Smooth muscle cell (in vitro differentiated cells): ENCODE data around the gene GTPBP1. TPM values are rescaled to one million over a fixed set of nuclear protein-coding genes. Genes with fewer than 3 reads are reported as not detected.

ENCODE experiments used
- DNase-seq: peaks from one replicate; lab custom pipeline; 2025; ENCODE audit not compliant: unreplicated experiment; lab: John Stamatoyannopoulos, UW
- H2AFZ ChIP-seq: fragments of 200-600 bp; sonication (generic); 2 replicates; pipeline ENCODE4 v1.6.0; 2016; ENCODE audit warnings: antibody characterized with exemption, low read depth, mild to moderate bottlenecking
- H3F3A ChIP-seq: fragments of 200-600 bp; sonication (generic); 2 replicates; pipeline ENCODE4 v1.6.0; 2017; ENCODE audit warnings: antibody characterized with exemption, low read depth
- H3K27ac ChIP-seq: fragments of 200-600 bp; sonication (generic); 2 replicates; pipeline ENCODE4 v1.5.1; 2016; ENCODE audit warnings: low read depth, mild to moderate bottlenecking
- H3K27me3 ChIP-seq: fragments of 200-600 bp; sonication (generic); 2 replicates; pipeline ENCODE4 v1.6.1; 2016; ENCODE audit warnings: low read depth, mild to moderate bottlenecking
- H3K36me3 ChIP-seq: fragments of 200-600 bp; sonication (generic); 2 replicates; pipeline ENCODE4 v1.5.1; 2016; ENCODE audit warnings: low read depth
- H3K4me1 ChIP-seq: fragments of 200-600 bp; sonication (generic); 2 replicates; pipeline ENCODE4 v1.5.1; 2016; ENCODE audit warnings: low read depth
- H3K4me2 ChIP-seq: fragments of 200-600 bp; sonication (generic); 2 replicates; pipeline ENCODE4 v1.6.0; 2016; ENCODE audit warnings: mild to moderate bottlenecking
- H3K4me3 ChIP-seq: fragments of 200-600 bp; sonication (generic); 2 replicates; pipeline ENCODE4 v1.5.1; 2016; ENCODE audit warnings: mild to moderate bottlenecking
- H3K79me2 ChIP-seq: fragments of 200-600 bp; sonication (generic); 2 replicates; pipeline ENCODE4 v1.6.0; 2016; ENCODE audit warnings: low read depth, mild to moderate bottlenecking
- H3K9ac ChIP-seq: fragments of 200-600 bp; sonication (generic); 2 replicates; pipeline ENCODE4 v1.6.0; 2016; ENCODE audit warnings: low read depth
- H3K9me3 ChIP-seq: fragments of 200-600 bp; sonication (generic); replicated peaks from 2 replicates; pipeline ENCODE4 v1.5.1; 2016; ENCODE audit warnings: low read depth
- H4K20me1 ChIP-seq: fragments of 200-600 bp; sonication (generic); 2 replicates; pipeline ENCODE4 v1.6.0; 2016; ENCODE audit warnings: low read depth
- WGBS: methylation state at CpG from one replicate; pipeline ENCODE4 v1.1.7; 2016; ENCODE audit warnings: low lambda C conversion rate; 5-methylcytosine and 5-hydroxymethylcytosine counted together
- polyA plus RNA-seq: library from polyadenylated mRNA; unstranded; fragments of >200 nt; fragmentation: Nextera tagmentation; extraction: Ambion mirVana; gene quantifications from 2 replicates; pipeline ENCODE4 v1.2.1, GENCODE V29; 2016
- total RNA-seq: library from RNA; depleted of rRNA; stranded (reverse); fragments of >200 nt; gene quantifications from 2 replicates; pipeline ENCODE4 v1.2.3, GENCODE V29; 2014
- TF ChIP-seq, protein P1 (sequence below): fragments of 200-600 bp; sonication (generic); IDR thresholded peaks from 2 replicates; pipeline ENCODE4 v1.5.1; 2017; ENCODE audit warnings: borderline replicate concordance, mild to moderate bottlenecking, antibody characterized with exemption; ENCODE audit not compliant: insufficient read depth, poor library complexity, severe bottlenecking

The GTPBP1 gene
- 15.8 and 25.3 TPM in 2 replicates for total RNA-seq
- 23.7 and 24.3 TPM in 2 replicates for polyA plus RNA-seq

DNA sequence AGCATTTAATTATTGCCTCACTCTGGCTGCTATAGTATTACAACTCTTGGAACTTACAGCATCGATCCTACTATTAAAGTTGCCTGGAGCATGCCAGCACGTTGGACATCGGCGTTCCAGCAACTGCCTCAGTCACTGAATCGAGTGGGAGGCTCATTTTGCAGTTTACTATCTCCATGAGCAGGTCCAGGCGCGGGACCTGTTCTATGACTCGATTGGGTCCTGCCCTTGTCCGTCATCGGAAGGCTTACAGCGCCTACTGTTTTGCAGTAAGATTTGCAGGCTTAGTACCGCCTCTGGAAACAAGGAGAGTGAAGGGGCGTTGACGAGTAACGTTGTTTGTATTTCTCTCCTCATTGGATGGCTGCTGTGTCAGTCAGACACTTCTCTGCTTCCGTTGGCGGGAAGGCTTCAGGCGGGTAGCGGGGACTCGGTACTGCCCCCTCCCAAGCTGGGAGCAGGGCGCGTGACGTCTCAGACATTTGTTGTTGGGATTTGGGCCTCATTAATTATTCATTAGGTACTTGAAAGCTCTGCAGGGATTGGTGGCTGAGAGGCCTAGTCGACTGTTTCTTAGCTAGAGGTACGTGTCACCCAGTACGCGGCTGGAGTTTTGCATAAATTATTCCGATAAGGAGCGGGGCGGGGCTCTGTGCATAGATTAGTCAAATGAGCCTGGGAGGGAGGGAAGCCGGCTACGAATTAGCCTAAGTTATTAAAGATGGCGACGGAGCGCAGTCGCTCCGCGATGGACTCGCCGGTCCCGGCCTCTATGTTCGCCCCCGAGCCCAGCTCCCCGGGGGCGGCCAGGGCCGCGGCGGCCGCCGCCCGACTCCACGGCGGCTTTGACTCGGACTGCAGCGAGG is at the start of gene GTPBP1:
GTPBP1 (plus strand) TSS at position 710 of the 866 bp plus-strand sequence; CDS start at position 722, 12 bp downstream.
- Histone ChIP-seq H3K9me3 (no peaks in the 10 kb centered on the region), H4K20me1 (peaks cover 43% of the 10 kb centered on the region), H3K4me3 (peak within 1 kb of the TSS; percentile 95), H3F3A (peaks cover 8% of the 10 kb centered on the region), H3K27me3 (no peaks in the 10 kb centered on the region), H3K27ac (peak within 1 kb of the TSS; percentile 92), H3K79me2 (peaks cover 44% of the 10 kb centered on the region), H3K4me2 (peak within 1 kb of the TSS; percentile 91), H3K9ac (peak within 1 kb of the TSS; percentile 98), H3K36me3 (no peaks in the 10 kb centered on the region), H2AFZ (peak within 1 kb of the TSS; percentile 88), H3K4me1 (peaks cover 19% of the 10 kb centered on the region)
- DNase-seq: peak; percentile 98
- TF ChIP-seq, protein P1, sequence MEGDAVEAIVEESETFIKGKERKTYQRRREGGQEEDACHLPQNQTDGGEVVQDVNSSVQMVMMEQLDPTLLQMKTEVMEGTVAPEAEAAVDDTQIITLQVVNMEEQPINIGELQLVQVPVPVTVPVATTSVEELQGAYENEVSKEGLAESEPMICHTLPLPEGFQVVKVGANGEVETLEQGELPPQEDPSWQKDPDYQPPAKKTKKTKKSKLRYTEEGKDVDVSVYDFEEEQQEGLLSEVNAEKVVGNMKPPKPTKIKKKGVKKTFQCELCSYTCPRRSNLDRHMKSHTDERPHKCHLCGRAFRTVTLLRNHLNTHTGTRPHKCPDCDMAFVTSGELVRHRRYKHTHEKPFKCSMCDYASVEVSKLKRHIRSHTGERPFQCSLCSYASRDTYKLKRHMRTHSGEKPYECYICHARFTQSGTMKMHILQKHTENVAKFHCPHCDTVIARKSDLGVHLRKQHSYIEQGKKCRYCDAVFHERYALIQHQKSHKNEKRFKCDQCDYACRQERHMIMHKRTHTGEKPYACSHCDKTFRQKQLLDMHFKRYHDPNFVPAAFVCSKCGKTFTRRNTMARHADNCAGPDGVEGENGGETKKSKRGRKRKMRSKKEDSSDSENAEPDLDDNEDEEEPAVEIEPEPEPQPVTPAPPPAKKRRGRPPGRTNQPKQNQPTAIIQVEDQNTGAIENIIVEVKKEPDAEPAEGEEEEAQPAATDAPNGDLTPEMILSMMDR: no peak
- whole genome bisulfite sequencing: under 1% methylated on average over 55 of the region's 55 CpGs

DNA sequence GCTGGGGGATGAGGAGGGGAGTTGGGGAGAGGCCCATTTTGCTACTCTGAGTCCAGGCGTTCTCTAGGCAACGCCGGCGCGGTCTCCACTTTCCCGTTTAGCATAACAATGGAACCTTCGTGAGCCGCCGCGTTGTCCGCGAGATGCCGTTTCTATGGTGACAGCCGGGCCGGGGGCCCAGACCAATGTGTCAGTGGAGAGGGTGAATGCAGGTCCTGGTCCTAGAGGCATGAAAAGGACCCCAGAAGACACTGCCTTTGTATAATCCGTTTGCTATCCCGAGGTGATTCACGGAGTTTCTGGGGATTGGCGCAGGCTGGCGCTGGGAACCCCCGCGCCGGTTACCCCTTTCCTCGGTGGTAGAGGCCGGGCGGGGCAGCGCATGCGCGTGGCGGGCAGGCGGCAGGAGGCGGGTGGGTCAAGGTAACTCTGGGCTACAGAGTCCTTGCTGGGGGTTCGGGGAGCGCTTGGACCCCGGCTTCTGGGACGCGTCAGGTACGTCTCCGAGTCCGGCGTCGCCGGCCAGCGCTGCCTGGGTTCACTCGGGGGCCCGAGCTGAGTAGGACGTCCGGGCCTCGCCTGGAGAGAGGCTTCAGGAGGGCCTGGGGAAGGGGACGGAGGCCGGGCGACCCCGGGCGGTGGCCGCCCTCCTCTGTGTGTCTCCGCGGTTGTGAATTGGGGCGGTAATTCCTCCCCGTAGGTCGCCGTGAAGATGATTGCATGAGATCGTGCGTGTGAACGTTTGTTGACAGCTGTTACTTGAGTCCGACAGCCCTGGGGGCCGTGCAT is 49.3 kb upstream of the GTPBP1 start, which contains the start of the genes CBY1 and FAM227A:
CBY1 (plus strand) TSS at position 383 of the 789 bp plus-strand sequence. CDS start 11,417 bp downstream, outside the sequence.
FAM227A (minus strand) TSS at position 137 of the 789 bp plus-strand sequence. CDS start 6,224 bp downstream, outside the sequence.
- peaks cover 35% of the 10 kb centered on the region for H3K79me2 ChIP-seq

DNA sequence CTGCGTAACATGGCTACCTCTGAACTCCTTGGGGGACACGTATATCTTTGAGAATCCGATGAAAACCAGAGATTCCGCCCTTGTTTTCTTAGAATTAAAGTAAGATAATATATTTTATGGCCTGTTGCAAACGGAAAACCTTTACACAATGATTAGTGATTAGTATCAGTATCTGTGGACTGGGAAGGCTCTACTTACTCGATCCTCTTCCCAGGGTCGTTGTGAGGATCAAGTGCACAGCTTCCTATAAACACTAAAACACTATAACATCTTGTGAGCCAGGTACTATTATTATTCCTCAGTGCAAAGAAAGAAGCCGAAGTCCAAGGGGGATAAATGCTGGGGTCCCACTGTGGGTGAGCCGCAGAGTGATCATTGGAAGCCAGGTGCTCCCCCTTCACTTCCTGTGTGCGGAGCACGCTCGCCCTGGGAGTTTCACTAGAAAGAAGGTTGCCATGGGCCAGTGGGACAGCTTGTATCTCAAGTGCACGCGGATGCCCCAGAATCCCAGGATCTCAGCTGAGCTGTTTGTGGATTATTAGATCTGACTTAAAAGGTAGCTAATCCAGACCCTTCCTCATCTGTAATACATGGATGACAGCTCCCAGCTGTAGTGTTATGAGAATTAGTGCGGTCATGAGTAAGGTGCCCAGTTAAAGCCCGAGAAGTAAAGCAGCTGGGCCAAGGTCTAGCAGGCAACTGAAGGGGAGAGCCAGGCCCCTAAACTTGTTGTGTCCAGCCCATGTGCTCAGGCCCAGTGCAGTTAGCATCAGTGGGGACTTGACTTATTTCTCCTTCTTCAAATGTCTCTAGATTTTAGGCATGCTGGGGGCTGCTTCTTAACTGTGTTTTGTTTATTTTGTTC is 48.5 kb upstream of the GTPBP1 start:
- peak overlapping the region; percentile 81 for H3K4me3 ChIP-seq
- H3K9me3 ChIP-seq: no peaks in the 10 kb centered on the region
- H3K4me1 ChIP-seq: peaks cover 13% of the 10 kb centered on the region
- peak overlapping the region; percentile 95 for H3K27ac ChIP-seq
- peaks cover 43% of the 10 kb centered on the region for H3K79me2 ChIP-seq
- no peaks in the 10 kb centered on the region for H3K27me3 ChIP-seq
- H3K4me2 ChIP-seq: peak overlapping the region; percentile 96
- peak overlapping the region; percentile 98 for H2AFZ ChIP-seq
- H3K9ac ChIP-seq: peak overlapping the region; percentile 99
- TF ChIP-seq, protein P1: no peak
- peaks cover 18% of the 10 kb centered on the region for H4K20me1 ChIP-seq
- 13% methylated on average over 16 of the region's 16 CpGs for WGBS
- H3K36me3 ChIP-seq: no peaks in the 10 kb centered on the region
- no peak for DNase-seq
- H3F3A ChIP-seq: no peaks in the 10 kb centered on the region

More for the DNA sequence above, 49.3 kb upstream of the GTPBP1 start, which contains the start of the genes CBY1 and FAM227A:
- Histone ChIP-seq H3K9me3 (no peaks in the 10 kb centered on the region), H3K27me3 (no peaks in the 10 kb centered on the region), H3F3A (no peaks in the 10 kb centered on the region), H3K9ac (peak within 1 kb of the TSS; percentile 99), H3K4me3 (peak within 1 kb of the TSS; percentile 81), H2AFZ (peak within 1 kb of the TSS; percentile 98), H3K27ac (peak within 1 kb of the TSS; percentile 95), H4K20me1 (peaks cover 12% of the 10 kb centered on the region), H3K4me2 (peak within 1 kb of the TSS; percentile 96), H3K36me3 (no peaks in the 10 kb centered on the region), H3K4me1 (peaks cover 13% of the 10 kb centered on the region)
- TF ChIP-seq, protein P1: no peak
- peak; percentile 78 for DNase-seq
- under 1% methylated on average over 66 of the region's 66 CpGs for WGBS
